IPS DF 6.9 (cell line): Measurements from ENCODE around the gene WDFY4.

Source experiments
- DNase-seq: peaks from one replicate; pipeline ENCODE4 v3.0.0-alpha.2; 2013; ENCODE audit warnings: low read depth, low spot score
- H3K27ac ChIP-seq: one replicate; pipeline ENCODE4 v1.5.1; 2013; ENCODE audit warnings: low read length, control low read depth
- H3K27me3 ChIP-seq: 2 replicates; pipeline ENCODE4 v1.6.1; 2013; ENCODE audit warnings: mild to moderate bottlenecking, low read length; ENCODE audit not compliant: control insufficient read depth, insufficient read depth
- H3K36me3 ChIP-seq: 2 replicates; pipeline ENCODE4 v1.6.1; 2013; ENCODE audit warnings: low read length; ENCODE audit not compliant: control insufficient read depth, insufficient read depth
- H3K4me1 ChIP-seq: 2 replicates; pipeline ENCODE4 v1.6.1; 2013; ENCODE audit warnings: low read length; ENCODE audit not compliant: control insufficient read depth, insufficient read depth
- H3K4me3 ChIP-seq: 2 replicates; pipeline ENCODE4 v1.5.1; 2013; ENCODE audit warnings: mild to moderate bottlenecking, low read length
- H3K9me3 ChIP-seq: 2 replicates; pipeline ENCODE4 v1.6.1; 2013; ENCODE audit warnings: low read length, inconsistent platforms; ENCODE audit not compliant: control insufficient read depth, insufficient read depth
- WGBS: extraction: QIAGEN DNeasy Blood & Tissue Kit; methylation state at CpG from one replicate; pipeline ENCODE4 v1.1.7; 2013; ENCODE audit warnings: mixed read lengths, missing lambda C conversion rate; ENCODE audit not compliant: insufficient read length, insufficient coverage; 5-methylcytosine and 5-hydroxymethylcytosine counted together

WDFY4 gene

DNA sequence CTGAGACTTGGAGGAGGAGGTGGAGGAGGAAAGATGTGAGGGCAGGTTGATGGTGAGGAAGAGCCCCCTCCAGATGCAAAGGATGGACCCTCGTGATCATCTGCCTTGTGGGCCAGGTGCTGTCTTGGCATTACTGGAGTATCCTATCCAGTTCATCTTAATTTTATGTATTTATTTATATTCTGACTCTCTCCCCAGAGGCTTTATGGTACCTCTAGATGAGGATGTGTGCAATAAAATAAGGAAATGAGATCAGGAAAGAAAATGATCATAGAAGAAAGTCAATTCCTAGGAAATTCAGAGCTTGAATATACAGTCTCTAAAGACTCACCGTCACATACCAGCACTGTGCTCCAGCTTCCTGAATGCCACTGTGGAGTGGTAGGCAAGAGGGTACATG lies 160.8 kb downstream of the WDFY4 start:
- no peak overlapping the region for H3K27ac ChIP-seq
- no peak overlapping the region for H3K4me3 ChIP-seq
- WGBS, result no CpG with 5 or more reads among the region's 2 CpGs
- DNase-seq, result no peak
- H3K9me3 ChIP-seq, result no peaks in the 10 kb centered on the region
- H3K36me3 ChIP-seq, result no peaks in the 10 kb centered on the region
- H3K4me1 ChIP-seq, result no peaks in the 10 kb centered on the region
- no peaks in the 10 kb centered on the region for H3K27me3 ChIP-seq

DNA sequence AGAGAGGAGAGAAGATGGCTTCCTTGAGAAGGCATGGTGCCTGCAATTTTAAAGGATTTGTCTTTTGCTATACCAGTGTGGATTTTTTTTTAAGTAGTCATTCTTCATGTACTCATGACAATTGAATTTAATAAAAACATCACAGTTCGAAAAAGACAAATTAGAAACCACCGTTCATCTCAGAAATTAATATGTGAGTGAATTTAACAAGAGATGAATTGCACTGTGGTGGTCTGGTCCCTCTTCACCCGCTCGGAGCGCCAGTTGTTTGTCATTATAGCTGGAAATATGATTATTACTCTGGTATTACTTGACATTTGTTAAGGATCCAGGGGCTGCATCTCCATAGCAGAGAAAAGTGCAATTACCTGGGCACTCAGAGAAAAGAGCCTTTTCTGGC lies 163.0 kb downstream of the WDFY4 start:
- H3K36me3 ChIP-seq, result no peaks in the 10 kb centered on the region
- no peaks in the 10 kb centered on the region for H3K9me3 ChIP-seq
- no peak overlapping the region for H3K4me3 ChIP-seq
- no peak for DNase-seq
- H3K27me3 ChIP-seq, result no peaks in the 10 kb centered on the region
- no peak overlapping the region for H3K27ac ChIP-seq
- WGBS, result no CpG with 5 or more reads among the region's 5 CpGs
- no peaks in the 10 kb centered on the region for H3K4me1 ChIP-seq

DNA sequence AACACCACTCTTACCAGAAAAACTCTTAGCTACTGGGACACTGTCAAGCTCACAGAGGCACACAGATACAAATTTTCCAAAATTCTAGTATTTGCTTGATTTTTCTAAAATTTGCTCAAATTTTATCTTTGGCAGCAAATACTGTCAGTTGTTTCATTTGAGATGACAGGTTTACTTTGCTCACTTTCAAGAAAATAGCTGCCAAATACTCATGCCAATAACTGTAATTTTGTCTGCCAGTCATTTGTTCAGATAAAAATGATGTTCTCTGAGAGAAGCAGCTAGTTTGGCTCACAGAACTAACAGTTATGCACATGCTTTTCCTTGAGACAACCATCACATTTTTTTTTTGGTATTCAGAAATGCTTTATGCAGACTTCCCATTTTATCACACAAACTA lies 172.2 kb downstream of the WDFY4 start:
- no peaks in the 10 kb centered on the region for H3K27me3 ChIP-seq
- H3K4me3 ChIP-seq, result no peak overlapping the region
- no peak overlapping the region for H3K27ac ChIP-seq
- no peak for DNase-seq
- H3K36me3 ChIP-seq, result no peaks in the 10 kb centered on the region
- H3K9me3 ChIP-seq, result no peaks in the 10 kb centered on the region
- no peaks in the 10 kb centered on the region for H3K4me1 ChIP-seq

DNA sequence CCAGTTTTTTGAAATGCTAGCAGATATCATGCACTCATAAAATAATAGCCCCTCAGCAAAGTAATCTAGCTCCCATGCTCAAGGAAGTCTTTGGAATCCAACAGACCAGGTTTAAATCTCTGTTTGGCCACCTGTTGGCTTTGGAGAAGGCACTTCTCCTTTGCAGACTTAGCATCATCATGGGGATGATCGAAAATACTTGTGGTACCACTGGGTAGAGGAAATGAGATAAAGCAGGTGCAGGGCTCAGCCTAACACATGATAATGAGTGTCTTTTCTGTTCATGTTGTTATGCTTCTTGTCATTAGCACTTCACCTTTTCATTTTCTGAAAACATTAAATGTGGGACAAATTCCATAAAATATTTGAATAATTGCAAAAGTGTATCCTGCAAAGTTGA lies 187.6 kb downstream of the WDFY4 start:
- Histone ChIP-seq H3K9me3 (no peaks in the 10 kb centered on the region), H3K36me3 (no peaks in the 10 kb centered on the region), H3K4me1 (no peaks in the 10 kb centered on the region), H3K4me3 (no peak overlapping the region), H3K27me3 (no peaks in the 10 kb centered on the region), H3K27ac (no peak overlapping the region)
- no CpG with 5 or more reads among the region's 1 CpG for WGBS
- DNase-seq, result no peak

DNA sequence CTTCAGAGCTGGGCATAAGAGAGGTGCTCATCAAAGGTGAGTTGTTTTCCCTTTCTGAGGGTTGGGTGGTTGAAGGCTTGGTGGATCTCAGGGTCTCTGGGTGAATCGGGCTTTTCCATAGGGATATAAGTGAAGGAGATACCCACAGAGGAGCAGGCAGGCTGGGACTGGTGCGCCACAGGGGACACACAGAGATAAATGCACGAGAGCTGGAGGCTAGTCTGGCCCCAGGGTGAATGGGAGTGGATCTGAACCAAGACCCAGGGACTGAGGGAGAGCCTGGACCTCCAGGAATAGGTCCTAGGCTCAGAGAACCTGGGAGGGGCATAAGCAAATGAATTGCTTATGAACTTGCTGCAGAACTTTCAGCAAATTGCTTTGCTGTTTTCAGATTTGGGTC lies 193.4 kb downstream of the WDFY4 start:
- H3K4me1 ChIP-seq, result no peaks in the 10 kb centered on the region; the same call in 1 of the 2 replicates
- H3K4me3 ChIP-seq, result no peak overlapping the region
- H3K9me3 ChIP-seq, result no peaks in the 10 kb centered on the region
- H3K27me3 ChIP-seq, result no peaks in the 10 kb centered on the region
- no peak for DNase-seq
- no CpG with 5 or more reads among the region's 3 CpGs for WGBS
- H3K36me3 ChIP-seq, result no peaks in the 10 kb centered on the region
- no peak overlapping the region for H3K27ac ChIP-seq

GRCh38 chr10:48879451-48879850 lies 194.8 kb downstream of the WDFY4 start:
- Histone ChIP-seq H3K27me3 (no peaks in the 10 kb centered on the region), H3K36me3 (no peaks in the 10 kb centered on the region), H3K27ac (no peak overlapping the region), H3K9me3 (no peaks in the 10 kb centered on the region), H3K4me1 (no peaks in the 10 kb centered on the region; the same call in 1 of the 2 replicates), H3K4me3 (no peak overlapping the region)
- DNase-seq, result no peak
- WGBS, result no CpG with 5 or more reads among the region's 5 CpGs

DNA sequence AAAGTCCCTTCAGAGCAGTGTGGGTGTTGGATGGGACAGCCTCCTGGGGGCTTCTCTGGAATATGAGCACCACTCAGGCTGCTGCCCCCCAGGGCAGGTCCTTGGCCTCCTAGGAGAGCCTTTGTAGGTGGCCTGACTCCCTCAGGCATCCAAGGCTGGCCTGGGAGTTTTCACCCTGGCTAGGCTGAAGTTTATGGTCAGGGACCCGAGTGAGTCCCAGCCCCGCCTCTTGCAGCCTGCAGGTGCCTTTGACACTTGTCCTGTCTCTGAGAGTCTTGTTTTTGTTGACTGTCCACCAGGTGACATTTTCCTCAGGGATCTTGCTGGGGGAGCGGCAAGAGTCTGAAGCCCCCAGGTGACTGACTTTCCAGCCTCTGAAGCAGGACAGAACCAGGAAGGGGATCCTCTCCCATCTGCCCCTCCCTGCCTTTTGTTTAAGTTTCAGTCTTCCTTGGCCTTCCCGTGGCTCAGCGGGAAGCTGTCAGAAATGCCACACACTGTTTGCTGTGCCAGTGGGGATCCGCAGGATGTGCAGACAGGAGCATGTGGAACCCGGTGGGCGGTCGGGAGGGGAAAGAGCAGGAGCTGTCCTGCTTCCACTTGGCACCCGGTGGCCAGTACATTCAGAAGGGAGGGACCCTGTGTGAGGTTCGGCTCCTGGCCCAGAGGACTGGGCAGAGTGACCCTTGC lies 195.5 kb downstream of the WDFY4 start:
- no peaks in the 10 kb centered on the region; the same call in 1 of the 2 replicates for H3K4me1 ChIP-seq
- WGBS, result no CpG with 5 or more reads among the region's 11 CpGs
- H3K4me3 ChIP-seq, result no peak overlapping the region
- no peaks in the 10 kb centered on the region for H3K36me3 ChIP-seq
- H3K9me3 ChIP-seq, result no peaks in the 10 kb centered on the region
- no peak overlapping the region for H3K27ac ChIP-seq
- DNase-seq, result no peak
- no peaks in the 10 kb centered on the region for H3K27me3 ChIP-seq

DNA sequence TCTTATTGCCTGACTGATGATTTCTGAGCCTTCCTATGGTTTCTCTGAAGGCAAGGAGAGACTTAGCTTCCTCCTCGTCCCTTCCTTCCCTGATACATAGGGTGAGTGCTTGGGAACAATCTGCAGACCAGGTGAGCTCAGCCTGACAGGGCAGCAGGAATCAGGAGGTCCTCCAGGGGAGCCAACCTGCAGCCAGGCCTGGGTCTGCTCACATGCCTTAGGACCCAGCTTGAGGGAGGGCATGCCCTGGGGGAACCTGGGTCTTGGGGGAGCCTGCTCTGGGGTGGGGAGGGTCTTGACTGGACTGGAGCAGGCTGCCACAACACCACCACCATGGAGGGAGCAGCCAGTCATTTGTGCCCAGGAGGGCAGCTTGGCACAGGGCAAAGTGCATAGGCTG lies 197.3 kb downstream of the WDFY4 start:
- H3K27me3 ChIP-seq, result no peaks in the 10 kb centered on the region
- WGBS, result no CpG with 5 or more reads among the region's 1 CpG
- no peak overlapping the region for H3K27ac ChIP-seq

DNA sequence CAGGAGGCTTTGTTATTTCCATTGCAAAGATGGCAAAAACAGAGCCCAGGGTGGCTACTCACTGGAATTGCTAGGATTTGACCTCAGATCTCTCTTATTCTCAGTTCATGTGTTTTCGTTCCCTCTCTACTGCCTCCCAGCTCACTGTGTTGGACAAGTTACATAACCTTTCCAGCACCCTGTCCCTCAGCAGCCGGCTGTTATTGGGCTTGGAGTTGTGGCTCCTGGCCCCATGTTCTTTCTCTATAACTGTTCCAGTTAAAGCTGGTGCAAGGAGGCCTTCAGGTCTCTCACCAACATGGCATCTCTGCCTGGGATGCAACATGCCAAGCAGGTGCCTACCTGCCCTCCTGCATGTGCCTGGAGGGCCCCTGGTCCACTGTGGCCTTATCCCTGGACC lies 198.2 kb downstream of the WDFY4 start:
- no peak for DNase-seq
- H3K9me3 ChIP-seq, result no peaks in the 10 kb centered on the region
- H3K27me3 ChIP-seq, result no peaks in the 10 kb centered on the region
- H3K36me3 ChIP-seq, result no peaks in the 10 kb centered on the region
- H3K4me1 ChIP-seq, result no peaks in the 10 kb centered on the region; the same call in 1 of the 2 replicates
- no peak overlapping the region for H3K27ac ChIP-seq
- no CpG with 5 or more reads among the region's 2 CpGs for WGBS
- H3K4me3 ChIP-seq, result no peak overlapping the region

More for the DNA sequence above, 197.3 kb downstream of the WDFY4 start:
- H3K4me1 ChIP-seq, result no peaks in the 10 kb centered on the region; the same call in 1 of the 2 replicates
- H3K36me3 ChIP-seq, result no peaks in the 10 kb centered on the region
- H3K4me3 ChIP-seq, result no peak overlapping the region
- H3K9me3 ChIP-seq, result no peaks in the 10 kb centered on the region
- DNase-seq, result no peak

DNA sequence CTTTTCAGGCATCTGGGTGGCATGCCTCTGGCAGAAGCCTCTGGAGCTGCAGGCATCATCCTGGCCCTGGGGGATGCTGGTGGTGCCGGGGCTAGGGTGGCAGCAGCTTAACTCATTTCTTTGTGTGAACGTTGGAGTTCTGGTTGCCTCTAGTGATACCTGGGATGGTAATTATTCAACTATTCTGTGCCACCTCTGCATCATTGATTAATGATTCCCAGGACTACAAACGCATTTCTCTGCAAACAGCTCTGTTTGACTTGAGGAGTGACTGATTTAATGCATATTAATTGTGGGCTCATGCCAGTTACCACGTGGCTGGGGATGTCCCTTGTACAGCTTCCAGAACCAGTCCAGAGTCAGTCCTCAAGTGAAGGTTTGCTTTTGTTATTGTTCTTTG lies 199.0 kb downstream of the WDFY4 start:
- Histone ChIP-seq H3K4me1 (no peaks in the 10 kb centered on the region; the same call in 1 of the 2 replicates), H3K9me3 (no peaks in the 10 kb centered on the region), H3K27ac (no peak overlapping the region), H3K27me3 (no peaks in the 10 kb centered on the region), H3K4me3 (no peak overlapping the region), H3K36me3 (no peaks in the 10 kb centered on the region)
- no CpG with 5 or more reads among the region's 4 CpGs for WGBS
- no peak for DNase-seq
